C4-2B (cell line): ENCODE results near the gene SHROOM3.

Experiments used
- ZFX ChIP-seq: fragments of 450-650 bp; IDR thresholded peaks from 2 replicates; pipeline ENCODE4 v1.6.1; 2017
- TF ChIP-seq, protein P1 (sequence below): fragments of 450-650 bp; conservative IDR thresholded peaks from 2 replicates; pipeline ENCODE4 v1.5.1; 2017; ENCODE audit warnings: mild to moderate bottlenecking

GRCh38 chr4:76502886-76503285 is 67.9 kb downstream of the SHROOM3 start:
- TF ChIP-seq, protein P1, sequence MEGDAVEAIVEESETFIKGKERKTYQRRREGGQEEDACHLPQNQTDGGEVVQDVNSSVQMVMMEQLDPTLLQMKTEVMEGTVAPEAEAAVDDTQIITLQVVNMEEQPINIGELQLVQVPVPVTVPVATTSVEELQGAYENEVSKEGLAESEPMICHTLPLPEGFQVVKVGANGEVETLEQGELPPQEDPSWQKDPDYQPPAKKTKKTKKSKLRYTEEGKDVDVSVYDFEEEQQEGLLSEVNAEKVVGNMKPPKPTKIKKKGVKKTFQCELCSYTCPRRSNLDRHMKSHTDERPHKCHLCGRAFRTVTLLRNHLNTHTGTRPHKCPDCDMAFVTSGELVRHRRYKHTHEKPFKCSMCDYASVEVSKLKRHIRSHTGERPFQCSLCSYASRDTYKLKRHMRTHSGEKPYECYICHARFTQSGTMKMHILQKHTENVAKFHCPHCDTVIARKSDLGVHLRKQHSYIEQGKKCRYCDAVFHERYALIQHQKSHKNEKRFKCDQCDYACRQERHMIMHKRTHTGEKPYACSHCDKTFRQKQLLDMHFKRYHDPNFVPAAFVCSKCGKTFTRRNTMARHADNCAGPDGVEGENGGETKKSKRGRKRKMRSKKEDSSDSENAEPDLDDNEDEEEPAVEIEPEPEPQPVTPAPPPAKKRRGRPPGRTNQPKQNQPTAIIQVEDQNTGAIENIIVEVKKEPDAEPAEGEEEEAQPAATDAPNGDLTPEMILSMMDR = no peak
- no peak for TF ChIP-seq ZFX
